ENCODE measurements around the gene PUDP. TPM values are rescaled to one million over a fixed set of nuclear protein-coding genes. Genes with fewer than 3 reads are reported as not detected.

PUDP gene
- total and polyA plus RNA-seq, 3 donors from 2014 or later, result 8.8 to 15.5 (median 10.2) TPM

- intact Hi-C loops (cut with DNase I; ENCODE audit: low total_unique reads), result no loop called here
- H3K27ac ChIP-seq, result no peak overlapping the region
- H3K4me3 ChIP-seq, result no peak overlapping the region
- no peaks in the 10 kb centered on the region for H3K27me3 ChIP-seq
- no peaks in the 10 kb centered on the region for H3K4me1 ChIP-seq
- TF ChIP-seq POLR2A (IDR thresholded peaks at IDR 0.05) (no peak), CTCF (IDR thresholded peaks at IDR 0.05) (no peak)
- no peaks in the 10 kb centered on the region for H3K9me3 ChIP-seq
- DNase-seq, result peak; percentile 13
- 98 to 100% methylated on average over 1 to 3 of the region's 3 CpGs for WGBS, 2 donors
- no peaks in the 10 kb centered on the region for H3K36me3 ChIP-seq (ENCODE audit: low read depth, missing control alignments)
Observed at GRCh38 chrX:7170898-7171297, 22.9 kb upstream of the PUDP start.

GRCh38 chrX:7169627-7170026 lies 21.7 kb upstream of the PUDP start:
- DNase-seq, result no peak
- H3K9me3 ChIP-seq, result no peaks in the 10 kb centered on the region
- no peaks in the 10 kb centered on the region for H3K36me3 ChIP-seq (ENCODE audit: low read depth, missing control alignments)
- intact Hi-C loops (cut with DNase I; ENCODE audit: low total_unique reads), result no loop called here
- H3K4me1 ChIP-seq, result no peaks in the 10 kb centered on the region
- TF ChIP-seq POLR2A (IDR thresholded peaks at IDR 0.05) (no peak), CTCF (IDR thresholded peaks at IDR 0.05) (no peak)
- WGBS, 2 donors, result 79 to 87% methylated on average over 3 of the region's 3 CpGs
- no peak overlapping the region for H3K4me3 ChIP-seq
- no peak overlapping the region for H3K27ac ChIP-seq
- no peaks in the 10 kb centered on the region for H3K27me3 ChIP-seq

GRCh38 chrX:7168371-7168770 lies 20.4 kb upstream of the PUDP start:
- Histone ChIP-seq H3K36me3 (ENCODE audit: low read depth, missing control alignments) (no peaks in the 10 kb centered on the region), H3K9me3 (no peaks in the 10 kb centered on the region), H3K27me3 (no peaks in the 10 kb centered on the region), H3K4me1 (no peaks in the 10 kb centered on the region), H3K27ac (no peak overlapping the region), H3K4me3 (no peak overlapping the region)
- intact Hi-C loops (cut with DNase I; ENCODE audit: low total_unique reads), result no loop called here
- no peak for TF ChIP-seq POLR2A (IDR thresholded peaks at IDR 0.05)
- no peak for TF ChIP-seq CTCF (IDR thresholded peaks at IDR 0.05)
- WGBS, 2 donors, result 83 to 100% methylated on average over 1 of the region's 1 CpG
- no peak for DNase-seq

- 67 to 69% methylated on average over 3 of the region's 3 CpGs for WGBS, 2 donors
- Histone ChIP-seq H3K36me3 (ENCODE audit: low read depth, missing control alignments) (no peaks in the 10 kb centered on the region), H3K27ac (no peak overlapping the region), H3K9me3 (no peaks in the 10 kb centered on the region), H3K27me3 (no peaks in the 10 kb centered on the region), H3K4me1 (no peaks in the 10 kb centered on the region), H3K4me3 (no peak overlapping the region)
- no peak for DNase-seq
- TF ChIP-seq CTCF (IDR thresholded peaks at IDR 0.05) (no peak), POLR2A (IDR thresholded peaks at IDR 0.05) (no peak)
- intact Hi-C loops (cut with DNase I; ENCODE audit: low total_unique reads), result no loop called here
Observed at GRCh38 chrX:7164174-7164573, 16.2 kb upstream of the PUDP start.

- Histone ChIP-seq H3K27me3 (no peaks in the 10 kb centered on the region), H3K27ac (no peak overlapping the region), H3K9me3 (no peaks in the 10 kb centered on the region), H3K4me1 (no peaks in the 10 kb centered on the region), H3K4me3 (no peak overlapping the region), H3K36me3 (ENCODE audit: low read depth, missing control alignments) (no peaks in the 10 kb centered on the region)
- intact Hi-C loops (cut with DNase I; ENCODE audit: low total_unique reads), result no loop called here
- WGBS, 2 donors, result 50% methylated on average over 1 of the region's 1 CpG; no CpG with 5 or more reads in 1 of the 2 donors
- TF ChIP-seq POLR2A (IDR thresholded peaks at IDR 0.05), result no peak
- no peak for TF ChIP-seq CTCF (IDR thresholded peaks at IDR 0.05)
- DNase-seq, result no peak
Observed at GRCh38 chrX:7163146-7163677, 15.3 kb upstream of the PUDP start.

All from testis (tissue), 3 donors.